Transverse colon (tissue), 4 donors: Measurements from ENCODE around the gene MXD4. TPM values are rescaled to one million over a fixed set of nuclear protein-coding genes. Genes with fewer than 3 reads are reported as not detected.
"Not testable (repeated sequence)": the region's sequence is repeated elsewhere in the genome, so short reads cannot be mapped to it uniquely, and the experiment has no call there.

Experiments used
- DNase-seq: peaks from one replicate; pipeline ENCODE4 v3.0.0-alpha.2; 2019
- H3K27ac ChIP-seq, 4 donors: fragments of 200-600 bp; sonication (generic); 2 replicates each; pipeline ENCODE4 v1.5.1; 2016 to 2018; ENCODE audit warnings: inconsistent platforms in 4 of 4
- H3K27me3 ChIP-seq: fragments of 200-600 bp; sonication (generic); 2 replicates; pipeline ENCODE4 v1.5.1; 2017; ENCODE audit warnings: inconsistent platforms
- H3K36me3 ChIP-seq, 4 donors: fragments of 200-600 bp; sonication (generic); 2 replicates each; pipeline ENCODE4 v1.5.1; 2017 to 2019; ENCODE audit warnings: inconsistent platforms in 4 of 4
- H3K4me1 ChIP-seq, 4 donors: fragments of 200-600 bp; sonication (generic); 2 replicates each; pipeline ENCODE4 v1.5.1; 2017 to 2020; ENCODE audit warnings: inconsistent platforms in 4 of 4
- H3K4me3 ChIP-seq, 4 donors: fragments of 200-600 bp; sonication (generic); 1 replicate in 1 of 4; 2 replicates in 3 of 4; pipeline versions ENCODE4 v1.5.1 to v1.6.1; 2017 to 2019; ENCODE audit warnings: inconsistent platforms in 4 of 4
- H3K9me3 ChIP-seq, 2 donors: fragments of 200-600 bp; sonication (generic); 2 replicates each; pipeline ENCODE4 v1.5.1; 2017 to 2019; ENCODE audit warnings: inconsistent platforms in 2 of 2
- EP300 ChIP-seq: sonication (generic); formaldehyde crosslinking; IDR thresholded peaks from one replicate; pipeline ENCODE4 v1.6.1; 2017; ENCODE audit warnings: antibody characterized with exemption, low read depth
- POLR2A ChIP-seq: fragments of 450-650 bp; IDR thresholded peaks from one replicate; pipeline ENCODE4 v1.6.1; 2016; ENCODE audit warnings: antibody characterized with exemption, mild to moderate bottlenecking, moderate library complexity
- POLR2AphosphoS5 ChIP-seq, 3 donors: sonication (generic); formaldehyde crosslinking; IDR thresholded peaks; one replicate each; pipeline ENCODE4 v1.6.1; 2016; ENCODE audit warnings: antibody characterized with exemption in 3 of 3
- WGBS, 2 donors: methylation state at CpG; one replicate each; pipeline ENCODE4 v1.1.5; 2018; ENCODE audit warnings: low coverage in 1 of 2; 5-methylcytosine and 5-hydroxymethylcytosine counted together
- in situ Hi-C, 4 donors: fragments of 200-750 bp; cut with MboI; loops; one replicate each; pipeline versions ENCODE4 v1.15.0 to v1.15.1; 2017; ENCODE audit warnings: low sequenced_read_pairs in 3 of 4, low pct_ligation_motif_present in 1 of 4, low pct_unique_long_range_greater_than_20kb in 1 of 4
- intact Hi-C: fragments of 100-400 bp; cut with DNase I; formaldehyde crosslinking; loops from one replicate; pipeline ENCODE4 v1.15.1; 2023; ENCODE audit warnings: low total_unique reads
- total RNA-seq, 4 donors: library from RNA; depleted of rRNA; stranded (reverse); fragments of >200 nt; gene quantifications; one replicate each; pipeline ENCODE4 v1.1.0, GENCODE V29; 2016
- TF ChIP-seq, protein P1 (sequence below), 5 experiments: fragments of 200-600 bp in 3 of 5; fragments of 450-650 bp in 2 of 5; sonication (generic) in 3 of 5; IDR thresholded peaks; 1 replicate in 2 of 5; 2 replicates in 3 of 5; pipeline ENCODE4 v1.5.1; 2016 to 2017; ENCODE audit warnings: antibody characterized with exemption in 5 of 5, inconsistent platforms in 3 of 5, mild to moderate bottlenecking in 2 of 5, moderate library complexity in 1 of 5

Gene MXD4
- total RNA-seq, 4 donors from 2014 or later: 48.1 to 101 (median 57.7) TPM

DNA sequence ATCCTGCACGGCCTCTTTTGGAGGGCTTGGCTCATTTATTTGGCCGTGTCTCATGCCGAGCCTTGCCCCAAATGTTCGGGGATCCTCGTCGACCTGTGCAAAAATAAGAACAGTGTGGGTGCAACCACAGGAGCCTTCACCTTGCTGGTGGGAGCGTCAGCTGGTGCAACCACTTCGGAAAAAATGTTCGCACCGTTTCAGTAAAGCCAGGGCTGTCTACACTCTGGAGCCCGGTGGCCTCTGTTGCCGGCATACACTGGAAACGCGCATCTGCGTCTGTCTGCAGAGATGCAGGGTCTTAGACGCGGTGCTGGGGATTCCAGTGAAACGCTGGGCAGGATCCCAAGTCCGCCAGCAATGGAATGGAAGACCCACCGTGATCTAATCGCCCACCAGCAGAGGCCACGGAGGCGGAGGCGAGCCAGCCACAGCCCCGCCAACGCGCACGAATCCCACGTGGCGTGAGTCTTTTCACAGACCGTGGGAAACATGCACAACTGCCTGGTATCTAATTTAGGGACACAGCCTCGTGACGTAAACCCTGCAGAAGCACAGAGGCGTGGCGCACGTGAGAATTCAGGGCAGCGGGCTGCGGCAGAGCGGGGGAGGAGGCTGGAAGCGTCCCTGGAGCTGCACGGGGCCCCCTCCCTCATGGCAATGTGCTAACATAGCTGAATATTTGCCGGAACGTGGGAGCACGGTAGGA is 13.8 kb upstream of the MXD4 start:
- Histone ChIP-seq H3K4me1 (no peaks in the 10 kb centered on the region), H3K4me3 (no peak overlapping the region), H3K9me3 (no peaks in the 10 kb centered on the region), H3K27me3 (no peaks in the 10 kb centered on the region), H3K36me3 (no peaks in the 10 kb centered on the region), H3K27ac (no peak overlapping the region)
- in situ Hi-C loops: loop anchor here in 1 of 4 donors (10.0 kb wide), 1 partner anchor 51 kb away; no protein-coding TSS in a partner anchor
- no peak for TF ChIP-seq POLR2AphosphoS5 (IDR thresholded peaks at IDR 0.05)
- TF ChIP-seq EP300: no peak
- no peak for TF ChIP-seq POLR2A
- TF ChIP-seq, protein P1, sequence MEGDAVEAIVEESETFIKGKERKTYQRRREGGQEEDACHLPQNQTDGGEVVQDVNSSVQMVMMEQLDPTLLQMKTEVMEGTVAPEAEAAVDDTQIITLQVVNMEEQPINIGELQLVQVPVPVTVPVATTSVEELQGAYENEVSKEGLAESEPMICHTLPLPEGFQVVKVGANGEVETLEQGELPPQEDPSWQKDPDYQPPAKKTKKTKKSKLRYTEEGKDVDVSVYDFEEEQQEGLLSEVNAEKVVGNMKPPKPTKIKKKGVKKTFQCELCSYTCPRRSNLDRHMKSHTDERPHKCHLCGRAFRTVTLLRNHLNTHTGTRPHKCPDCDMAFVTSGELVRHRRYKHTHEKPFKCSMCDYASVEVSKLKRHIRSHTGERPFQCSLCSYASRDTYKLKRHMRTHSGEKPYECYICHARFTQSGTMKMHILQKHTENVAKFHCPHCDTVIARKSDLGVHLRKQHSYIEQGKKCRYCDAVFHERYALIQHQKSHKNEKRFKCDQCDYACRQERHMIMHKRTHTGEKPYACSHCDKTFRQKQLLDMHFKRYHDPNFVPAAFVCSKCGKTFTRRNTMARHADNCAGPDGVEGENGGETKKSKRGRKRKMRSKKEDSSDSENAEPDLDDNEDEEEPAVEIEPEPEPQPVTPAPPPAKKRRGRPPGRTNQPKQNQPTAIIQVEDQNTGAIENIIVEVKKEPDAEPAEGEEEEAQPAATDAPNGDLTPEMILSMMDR (IDR thresholded peaks at IDR 0.05): no peak
- WGBS, 2 donors: 90 to 97% methylated on average over 5 to 44 of the region's 44 CpGs
- DNase-seq: no peak
- intact Hi-C loops: loop anchor here (5.0 kb wide), 1 partner anchor 57 kb away; no protein-coding TSS in a partner anchor

DNA sequence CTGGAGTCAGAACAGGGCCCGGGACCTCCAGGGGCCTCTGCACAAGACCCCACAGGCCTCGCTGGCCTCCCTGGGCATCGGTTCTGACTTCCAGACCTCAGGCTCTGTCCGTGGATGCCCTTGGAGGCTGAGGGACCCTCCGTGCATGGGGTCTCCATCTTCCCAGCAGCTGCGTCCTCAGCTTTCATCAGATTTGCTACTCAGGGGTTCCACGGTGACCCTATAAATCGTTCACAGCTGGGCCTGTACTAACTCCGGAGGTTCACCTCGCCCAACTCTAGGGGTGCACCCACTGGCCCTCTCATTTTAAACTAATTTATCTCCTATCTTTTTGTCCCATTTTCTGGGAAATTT is 13.1 kb upstream of the MXD4 start:
- not testable (repeated sequence) for DNase-seq, H3K36me3 ChIP-seq, H3K4me3 ChIP-seq, H3K27me3 ChIP-seq, H3K9me3 ChIP-seq, H3K4me1 ChIP-seq, H3K27ac ChIP-seq
- intact Hi-C loops (loop anchor here (5.0 kb wide), 1 partner anchor 57 kb away; no protein-coding TSS in a partner anchor), in situ Hi-C loops (loop anchor here in 1 of 4 donors (10.0 kb wide), 1 partner anchor 50 kb away; no protein-coding TSS in a partner anchor)
- 89 to 97% methylated on average over 4 to 10 of the region's 10 CpGs for WGBS, 2 donors

DNA sequence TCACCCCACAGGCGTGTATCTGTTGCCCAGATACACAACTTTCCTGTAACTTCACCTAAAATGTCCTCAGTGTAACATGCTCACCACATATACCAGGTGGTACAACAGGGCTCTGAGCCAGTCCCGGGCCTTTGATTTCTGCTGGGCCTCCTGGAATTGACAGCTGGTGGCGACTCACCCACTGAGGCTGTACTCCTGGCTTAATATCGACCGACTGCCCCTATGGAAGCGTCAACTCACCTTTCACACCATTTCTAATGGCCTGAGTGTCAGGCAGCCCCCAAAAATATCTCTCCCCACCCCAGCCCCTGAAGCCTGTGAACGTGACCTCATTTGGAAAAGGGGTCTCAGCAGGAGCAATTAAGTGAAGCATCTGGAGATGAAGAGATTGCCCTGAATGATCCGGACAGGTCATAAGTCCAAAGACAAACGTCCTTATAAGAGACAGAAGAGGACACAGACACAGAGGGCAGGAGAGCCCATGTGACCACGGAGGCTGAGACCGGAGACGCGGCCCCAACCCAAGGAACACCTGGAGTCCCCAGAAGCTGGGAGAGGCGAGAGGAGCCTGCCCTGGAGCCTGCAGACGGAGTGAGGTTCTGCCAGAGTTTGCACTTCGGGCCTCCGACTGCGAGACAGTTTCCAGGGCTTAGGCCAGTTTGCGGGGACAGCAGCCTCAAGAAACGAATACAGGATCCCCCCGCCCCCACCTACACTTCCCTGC is 12.6 kb upstream of the MXD4 start:
- no peak overlapping the region for H3K4me3 ChIP-seq
- TF ChIP-seq POLR2A: no peak
- TF ChIP-seq, protein P1 (IDR thresholded peaks at IDR 0.05): no peak
- TF ChIP-seq POLR2AphosphoS5 (IDR thresholded peaks at IDR 0.05): no peak
- TF ChIP-seq EP300: no peak
- H3K27me3 ChIP-seq: no peaks in the 10 kb centered on the region
- intact Hi-C loops (loop anchor here (5.0 kb wide), 1 partner anchor 58 kb away; no protein-coding TSS in a partner anchor), in situ Hi-C loops (loop anchor here in 1 of 4 donors (10.0 kb wide), 1 partner anchor 50 kb away; no protein-coding TSS in a partner anchor)
- 80 to 90% methylated on average over 2 to 21 of the region's 21 CpGs for WGBS, 2 donors
- H3K27ac ChIP-seq: no peak overlapping the region
- DNase-seq: no peak
- H3K36me3 ChIP-seq: no peaks in the 10 kb centered on the region
- no peaks in the 10 kb centered on the region for H3K9me3 ChIP-seq
- H3K4me1 ChIP-seq: no peaks in the 10 kb centered on the region

DNA sequence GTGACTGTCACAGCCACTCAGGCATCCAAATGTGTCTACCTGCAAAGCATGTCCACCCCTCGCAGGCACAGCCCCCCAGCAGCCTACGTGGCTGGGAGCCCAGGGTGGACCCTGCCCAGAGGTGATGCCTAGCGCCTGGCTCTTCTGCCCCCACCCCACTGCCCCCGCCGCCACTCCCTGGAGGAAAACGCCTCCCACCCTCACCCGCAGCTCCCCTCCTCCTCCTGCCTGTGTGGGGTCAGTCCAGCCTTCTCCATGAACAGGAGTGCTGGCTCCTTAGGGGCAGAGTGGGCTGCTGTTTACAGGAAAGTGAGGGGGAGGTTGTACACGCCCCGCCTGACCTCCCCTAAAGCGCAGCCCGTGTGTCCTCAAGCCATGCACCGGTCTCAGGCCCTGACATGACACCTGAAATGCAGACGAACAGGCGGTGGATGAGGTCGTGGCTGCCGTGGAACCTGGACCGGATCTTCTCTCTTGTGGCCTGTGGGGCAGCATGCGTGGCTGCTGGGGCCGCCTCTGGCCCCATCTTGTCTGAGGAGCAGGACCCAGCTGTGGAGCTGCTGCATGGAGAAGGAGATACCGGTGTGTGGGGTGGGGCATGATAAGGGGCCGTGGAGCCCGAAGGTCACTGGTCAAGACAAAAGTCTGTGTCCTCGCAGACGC is 11.9 kb upstream of the MXD4 start:
- in situ Hi-C loops (loop anchor here in 1 of 4 donors (10.0 kb wide), 1 partner anchor 49 kb away; no protein-coding TSS in a partner anchor), intact Hi-C loops (no loop called here)
- no peaks in the 10 kb centered on the region for H3K36me3 ChIP-seq
- no peak for TF ChIP-seq POLR2AphosphoS5 (IDR thresholded peaks at IDR 0.05)
- TF ChIP-seq POLR2A: no peak
- TF ChIP-seq, protein P1 (IDR thresholded peaks at IDR 0.05): no peak
- TF ChIP-seq EP300: no peak
- no peaks in the 10 kb centered on the region for H3K4me1 ChIP-seq
- H3K9me3 ChIP-seq: no peaks in the 10 kb centered on the region
- no peak overlapping the region for H3K27ac ChIP-seq
- H3K4me3 ChIP-seq: no peak overlapping the region
- 78 to 93% methylated on average over 5 to 16 of the region's 24 CpGs for WGBS, 2 donors
- DNase-seq: no peak
- no peaks in the 10 kb centered on the region for H3K27me3 ChIP-seq
